Stimulated activated CD8-positive, alpha-beta memory T cell treated with anti-CD3 and anti-CD28 coated beads, Interleukin-4, amount 100 ng/mL, for 48 hours (primary cell): ENCODE results near the gene POLR1H.

Experiments used
- DNase-seq: peaks from one replicate; pipeline ENCODE4 v3.0.0-alpha.2; 2020

Gene POLR1H

DNA sequence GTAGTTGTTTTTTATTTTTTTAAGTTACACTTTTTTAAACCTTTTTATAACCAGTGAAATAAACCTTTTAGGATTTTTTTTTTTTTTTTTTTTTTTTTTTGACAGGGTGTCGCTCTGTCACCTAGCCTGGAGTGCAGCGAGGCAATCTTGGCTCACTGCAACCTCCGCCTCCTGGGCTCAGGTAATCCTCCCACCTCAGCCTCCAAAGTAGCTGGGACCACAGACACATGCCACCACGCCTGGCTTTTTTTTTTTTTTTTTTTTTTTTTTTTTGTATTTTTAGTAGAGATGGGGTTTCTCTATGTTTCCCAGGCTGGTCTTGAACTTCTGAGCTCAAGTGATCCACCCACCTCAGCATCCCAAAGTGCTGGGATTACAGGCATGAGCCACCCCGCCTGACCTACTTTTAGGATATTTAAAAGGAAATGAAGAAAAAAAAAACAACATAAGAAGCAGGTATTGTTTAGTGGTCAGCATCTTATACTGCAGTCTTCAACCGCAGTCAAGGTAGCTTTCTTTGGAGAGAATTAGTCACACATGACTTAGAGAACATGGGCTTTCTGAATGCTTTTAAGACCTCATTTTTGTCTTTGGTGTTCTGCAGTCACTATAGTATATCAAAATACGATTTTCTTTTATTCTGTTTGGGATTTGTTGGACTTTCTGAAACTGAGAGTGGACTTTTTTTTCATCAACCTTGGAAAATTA lies 1.6 kb downstream of the POLR1H start:
- DNase-seq = no peak

- no peak for DNase-seq
These were observed 2.2 kb downstream of the POLR1H start for GRCh38 chr6:30063315-30063714.

GRCh38 chr6:30066082-30066481 lies 5.0 kb downstream of the POLR1H start:
- DNase-seq = no peak

DNA sequence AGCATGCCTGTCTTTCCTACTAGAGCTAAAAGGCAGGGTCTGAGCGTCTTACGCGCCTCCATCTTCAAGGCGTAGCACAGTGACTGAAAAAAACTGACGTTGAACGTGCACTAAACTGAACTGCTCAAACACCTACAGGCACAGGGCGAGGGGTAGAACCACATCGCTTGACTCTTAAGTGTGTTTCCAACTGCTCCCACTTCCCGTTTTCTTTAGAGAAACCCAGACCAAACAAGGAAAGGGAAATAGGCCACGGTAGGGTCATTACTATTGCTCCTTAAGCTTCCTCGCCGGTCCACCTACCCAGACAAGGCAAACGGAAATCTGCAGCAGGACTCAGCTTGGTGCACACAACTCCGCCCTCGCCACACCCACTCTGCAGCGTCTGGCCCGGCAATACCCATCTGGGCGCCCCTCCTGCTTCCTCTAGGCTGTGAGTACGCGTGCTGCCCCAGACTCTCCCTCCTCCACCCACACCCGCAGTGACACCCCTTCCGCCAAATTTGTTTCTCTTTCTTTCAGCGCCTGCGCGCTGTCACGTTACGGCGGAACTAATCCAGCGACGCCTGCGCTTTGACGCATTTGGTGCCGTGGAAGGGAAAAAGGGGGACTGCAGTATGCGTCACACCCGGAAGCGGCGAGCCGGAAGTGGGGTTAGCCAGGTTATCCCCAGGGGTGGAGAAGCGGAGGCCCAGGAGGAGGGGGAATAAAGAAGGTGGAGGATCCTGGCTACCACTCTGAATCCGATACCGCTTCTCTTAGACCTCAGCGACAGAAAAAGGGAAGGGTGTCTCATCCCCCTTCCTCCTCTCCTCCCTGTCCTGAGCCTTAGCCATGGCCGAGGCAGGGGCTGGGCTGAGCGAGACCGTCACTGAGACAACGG lies 5.8 kb downstream of the POLR1H start, which contains the start of gene PPP1R11:
Gene PPP1R11, plus strand, starts transcription at position 622 of the 883 bp plus-strand sequence. Its CDS starts 213 bp downstream, at position 835.
- DNase-seq = peak; percentile 97

DNA sequence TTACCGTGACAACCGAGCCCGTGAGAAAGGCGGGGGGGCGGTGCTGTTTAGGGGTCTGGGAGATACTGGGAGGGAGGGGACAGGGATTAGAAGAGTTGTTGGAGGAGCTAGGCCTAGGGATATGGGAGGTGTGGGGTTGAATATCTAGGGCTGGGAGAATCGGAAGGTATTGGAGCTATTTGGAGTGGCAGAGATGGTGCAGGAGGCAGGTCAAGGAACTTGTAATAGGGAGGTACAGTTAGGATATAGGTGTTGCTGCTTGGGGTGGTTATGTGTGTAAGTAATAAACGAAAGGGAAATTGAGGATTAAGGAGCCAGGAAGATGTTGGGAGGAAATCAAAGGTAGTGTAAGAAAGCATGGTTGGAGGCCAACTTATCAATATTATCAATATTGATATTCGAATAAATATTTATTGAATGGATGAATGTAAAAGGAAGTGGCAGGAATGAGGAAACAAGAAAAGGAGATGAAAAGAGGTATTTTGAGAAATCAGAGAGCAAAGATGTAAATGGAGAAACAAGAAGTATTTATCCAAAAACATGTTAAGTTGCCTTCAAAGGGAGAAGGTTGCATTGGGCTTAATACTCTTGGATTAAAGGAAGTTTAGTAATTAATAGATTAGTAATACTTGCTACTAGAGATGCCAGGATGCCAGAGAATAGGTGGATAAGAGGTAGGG lies 6.5 kb downstream of the POLR1H start:
- DNase-seq = no peak

DNA sequence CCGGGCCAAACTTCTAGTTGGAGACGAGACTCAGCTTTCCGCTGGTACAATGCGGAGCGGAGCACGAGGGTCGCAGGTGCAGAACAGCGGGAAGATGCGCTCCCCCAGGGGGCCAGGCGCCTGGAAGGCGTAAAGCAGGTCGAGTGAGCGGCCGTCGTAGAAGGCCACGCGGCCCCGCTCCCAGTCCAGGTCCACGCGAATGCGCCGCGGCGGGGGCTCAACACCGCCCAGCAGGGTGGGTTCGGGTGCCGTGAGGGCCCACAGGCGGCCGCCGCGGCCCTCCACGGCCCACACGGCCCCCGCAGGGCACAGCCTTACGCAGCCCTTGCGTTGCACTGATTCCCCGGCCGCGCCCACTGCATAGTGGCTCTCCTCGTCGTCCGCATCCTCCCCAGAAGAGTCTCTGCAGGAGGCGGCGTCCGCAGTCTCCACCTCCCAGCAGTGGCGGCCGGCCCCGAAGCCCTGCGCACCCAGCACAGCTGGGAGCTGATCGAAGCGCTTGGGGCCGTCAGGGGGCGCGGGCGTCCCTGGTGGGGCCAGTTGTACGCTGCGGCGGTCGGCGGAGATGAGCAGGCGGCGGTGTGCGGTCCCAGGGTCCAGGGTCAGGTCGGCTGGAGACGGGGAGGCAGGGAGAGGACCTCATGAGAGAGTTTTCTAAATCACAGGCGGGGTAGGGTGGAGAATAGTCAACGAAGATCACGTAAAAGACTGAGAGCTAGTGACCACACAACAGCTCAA lies 10.2 kb downstream of the POLR1H start:
- no peak for DNase-seq

GRCh38 chr6:30071858-30072257 lies 10.8 kb downstream of the POLR1H start:
- no peak for DNase-seq

GRCh38 chr6:30073489-30074235 lies 12.6 kb downstream of the POLR1H start:
- DNase-seq = no peak

GRCh38 chr6:30074331-30075093 lies 13.4 kb downstream of the POLR1H start:
- DNase-seq = no peak

DNA sequence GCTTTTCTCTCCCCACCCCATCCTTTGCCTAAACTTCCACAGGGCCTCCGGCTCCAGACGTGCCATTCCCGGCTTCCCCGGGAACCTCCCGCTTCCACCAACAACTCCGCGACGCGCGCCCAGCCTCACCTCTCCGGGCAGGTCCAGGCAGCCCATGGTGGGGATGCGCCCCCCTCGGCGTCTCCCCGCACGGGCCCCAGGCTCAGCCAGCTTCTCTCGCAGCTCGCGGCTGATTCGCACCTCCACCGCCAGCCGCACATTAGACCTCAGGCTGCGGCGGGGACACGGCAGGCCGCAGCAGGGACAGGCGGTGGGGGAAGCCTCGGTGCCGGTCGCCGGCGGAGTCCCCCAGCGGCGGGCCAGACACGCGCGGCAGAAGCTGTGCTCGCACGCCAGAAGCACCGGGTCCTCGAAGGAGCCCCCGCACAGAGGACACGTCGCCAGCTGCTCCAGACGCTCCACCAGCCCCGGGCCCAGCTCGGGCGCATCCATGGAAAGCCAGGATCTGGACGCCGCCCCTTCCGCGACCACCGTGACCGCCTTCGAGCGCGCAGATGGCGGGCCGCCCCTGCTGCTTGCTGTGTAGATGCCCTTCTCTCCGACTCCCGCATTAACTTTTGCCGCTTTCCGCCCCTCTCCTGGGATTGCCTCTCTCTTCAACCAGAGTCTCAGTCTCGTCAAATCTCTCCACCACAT lies 14.2 kb downstream of the POLR1H start, which contains the start of gene RNF39:
Gene RNF39, minus strand, starts transcription at position 676 of the 696 bp plus-strand sequence. Its CDS starts 184 bp downstream, at position 492.
- DNase-seq = no peak

DNA sequence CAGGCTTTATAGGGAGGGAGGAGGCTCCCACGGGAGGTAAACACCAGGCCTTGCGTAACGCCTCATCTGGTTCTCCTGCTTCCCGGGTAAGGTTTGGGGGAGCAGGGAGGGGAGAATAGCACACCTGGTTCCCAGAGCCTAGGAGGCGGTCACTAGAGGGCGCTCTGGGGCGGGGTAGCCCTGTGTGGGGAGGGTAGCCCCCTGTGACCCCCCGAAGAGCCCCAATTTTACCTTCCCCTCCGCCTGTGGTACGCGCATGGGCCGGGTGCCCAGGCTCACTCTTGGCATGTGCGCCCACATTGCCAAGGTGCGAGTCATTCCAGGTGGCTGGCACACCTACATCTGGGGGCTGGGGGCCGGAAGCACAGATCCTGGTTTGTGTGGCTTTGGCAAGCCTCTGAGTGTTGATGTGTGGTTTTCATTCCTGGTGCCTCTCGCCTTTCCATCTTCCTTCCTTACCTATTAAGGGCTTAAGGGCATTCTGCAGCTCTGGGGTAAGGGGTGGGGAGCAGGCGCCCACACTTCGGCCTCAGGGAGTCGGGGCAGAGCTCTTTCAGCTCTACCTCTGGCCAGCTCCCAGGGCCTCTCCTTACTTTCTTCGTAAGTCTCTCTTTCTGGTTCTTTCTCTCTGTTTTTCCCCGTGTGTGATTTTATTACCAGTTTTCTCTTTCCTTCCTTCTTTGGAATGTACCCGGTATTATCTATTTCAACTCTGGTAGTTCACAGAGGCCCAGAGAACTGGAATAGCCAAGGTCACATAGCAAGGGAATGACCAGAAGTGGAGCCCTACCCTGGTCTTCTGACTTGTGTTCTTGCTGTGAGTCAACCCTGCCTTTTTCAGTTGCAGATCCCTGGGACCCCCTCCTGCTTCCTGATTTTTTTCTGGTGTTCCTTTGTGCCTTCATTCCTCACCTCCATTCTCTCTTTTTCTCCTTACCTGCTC lies 15.0 kb downstream of the POLR1H start:
- DNase-seq = peak; percentile 60

DNA sequence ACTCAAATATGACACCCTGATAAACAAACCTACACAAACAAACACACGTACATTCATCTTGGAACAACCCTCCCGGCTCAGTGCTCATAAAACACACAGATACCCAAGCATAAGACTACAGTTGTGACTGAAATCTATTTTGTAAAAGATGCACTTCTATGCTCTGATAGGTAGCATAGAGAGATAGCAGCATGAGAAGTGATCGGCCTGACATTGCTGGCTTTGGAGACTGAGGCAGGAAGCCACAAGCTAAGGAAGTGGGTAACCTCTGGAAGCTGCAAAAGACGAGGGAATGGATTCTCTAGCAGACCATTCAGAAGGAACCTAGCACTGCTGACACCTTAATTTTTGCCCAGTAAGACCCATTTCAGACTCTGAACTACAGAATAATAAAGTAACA lies 16.2 kb downstream of the POLR1H start:
- no peak for DNase-seq

DNA sequence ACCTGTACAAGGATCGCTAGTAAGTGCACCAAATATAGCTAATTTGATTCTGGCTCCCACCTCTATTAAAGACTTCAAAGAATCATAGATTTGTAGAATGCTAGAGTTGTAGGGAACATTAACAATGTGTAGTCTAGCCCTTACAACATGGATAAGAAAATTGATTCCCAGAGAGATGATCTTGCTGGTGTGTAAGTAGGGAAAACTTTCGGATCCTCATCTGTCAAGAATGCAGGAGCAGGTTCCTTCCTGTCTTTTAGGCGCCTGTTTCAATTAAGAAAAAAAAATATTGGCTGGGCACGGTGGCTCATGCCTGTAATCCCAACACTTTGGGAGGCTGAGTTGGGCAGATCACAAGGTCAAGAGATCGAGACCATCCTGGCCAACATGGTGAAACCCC lies 26.8 kb downstream of the POLR1H start:
- no peak for DNase-seq

DNA sequence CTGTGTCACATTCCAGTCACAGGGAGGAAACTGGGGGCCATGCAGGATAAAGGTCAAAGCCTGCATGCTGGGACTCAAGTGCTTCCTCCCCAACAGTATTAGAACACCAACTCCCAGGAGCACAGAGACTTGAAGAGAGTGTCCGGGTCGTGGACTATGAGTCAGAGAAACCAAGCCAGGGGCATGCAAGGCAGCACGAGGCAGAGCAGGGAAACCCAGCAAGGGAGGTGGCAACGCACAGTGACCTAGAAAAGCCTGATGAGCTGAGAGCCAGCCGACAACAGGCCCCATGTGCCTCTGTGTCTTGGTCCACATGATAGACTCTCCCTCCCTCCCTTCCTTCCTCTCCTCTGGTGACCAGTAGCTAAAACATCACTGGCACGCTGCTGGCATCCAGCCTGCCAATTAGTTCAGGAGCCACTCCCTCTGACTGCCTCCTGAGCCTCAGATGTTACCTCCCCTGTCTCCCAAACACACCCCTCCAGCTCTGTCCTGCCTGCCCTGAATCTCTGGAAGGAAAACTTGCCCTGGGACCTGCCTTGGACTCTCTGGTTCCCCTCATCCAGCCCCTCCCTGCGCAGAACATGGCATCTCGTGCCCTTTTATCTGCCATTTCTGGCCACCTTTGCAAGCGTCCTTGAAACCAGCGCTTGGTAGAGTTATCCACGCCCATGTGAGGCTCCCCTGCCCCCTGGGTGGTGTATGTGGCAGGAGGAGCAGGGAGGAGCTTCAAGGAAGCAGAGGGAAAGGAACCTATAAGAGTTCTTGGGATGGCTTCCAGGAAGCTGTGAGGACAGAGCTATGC lies 30.7 kb downstream of the POLR1H start:
- no peak for DNase-seq

DNA sequence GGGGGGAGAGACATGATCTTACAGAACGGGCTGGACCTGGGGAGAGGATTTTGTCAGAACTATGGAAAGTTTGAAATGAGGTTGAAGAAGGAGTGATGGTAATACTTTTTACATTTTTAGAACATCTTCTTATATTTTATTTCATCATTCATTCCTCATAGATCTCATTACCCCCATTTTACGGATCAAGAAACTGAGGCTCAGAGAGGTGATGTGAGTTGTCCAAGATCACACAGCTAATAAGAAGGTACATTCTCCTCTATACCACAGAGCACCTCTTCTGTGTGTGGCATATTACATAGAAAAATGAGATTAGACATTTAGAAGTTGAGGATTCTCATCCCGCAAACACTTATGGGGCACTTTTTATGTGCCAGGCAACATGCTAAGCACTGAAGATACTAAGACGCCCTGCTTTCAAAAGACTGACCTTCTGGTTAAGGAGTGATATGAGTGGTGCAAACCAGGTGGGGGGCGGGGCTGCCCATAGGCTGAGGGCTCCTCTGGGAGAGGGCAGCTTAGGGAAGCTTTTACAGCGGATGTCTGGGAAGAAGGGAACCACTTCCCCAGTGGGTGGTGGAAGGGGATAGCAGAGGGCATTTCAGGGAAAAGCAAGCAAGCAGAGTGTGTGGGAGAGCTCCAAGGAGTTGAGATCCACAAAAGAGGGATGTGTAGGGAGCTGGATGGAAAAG lies 31.9 kb downstream of the POLR1H start:
- no peak for DNase-seq

DNA sequence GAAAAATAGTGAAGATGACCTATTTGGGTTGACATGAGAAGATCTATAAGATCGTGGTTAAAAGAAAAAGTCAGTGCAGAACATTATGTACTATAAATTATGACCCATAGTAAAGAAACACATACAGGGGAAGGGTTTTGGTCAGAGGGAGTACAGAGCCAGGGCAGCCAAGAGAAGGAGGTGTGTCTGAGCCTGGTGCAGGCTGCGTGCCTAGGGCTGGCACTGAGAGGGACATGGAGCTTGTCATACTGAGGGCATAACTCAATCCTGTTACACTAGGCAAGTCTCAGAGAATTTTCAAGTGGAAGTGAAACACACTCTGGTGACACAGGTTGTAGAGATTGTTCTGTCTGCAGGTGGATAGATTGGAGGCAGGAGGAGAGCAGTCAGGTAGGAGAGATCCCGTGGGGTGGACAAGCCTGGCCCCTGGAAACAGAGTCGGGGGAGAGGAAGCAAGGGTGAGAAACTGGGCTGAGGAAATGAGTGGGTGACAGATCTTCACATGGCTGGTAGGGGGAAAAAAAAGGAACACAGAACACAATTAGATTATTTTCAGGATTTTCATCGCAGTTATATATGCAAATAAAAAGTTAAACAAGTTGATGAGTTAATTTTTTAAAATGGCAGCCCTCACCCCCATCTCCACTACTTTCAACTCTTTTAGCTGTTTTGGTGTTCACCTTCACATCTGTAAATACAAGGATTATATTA lies 33.0 kb downstream of the POLR1H start:
- DNase-seq = no peak

- DNase-seq = no peak
These were observed 35.8 kb downstream of the POLR1H start for GRCh38 chr6:30096829-30097228.
